ENCODE measurements around the gene NR5A2.

The NR5A2 gene

DNA sequence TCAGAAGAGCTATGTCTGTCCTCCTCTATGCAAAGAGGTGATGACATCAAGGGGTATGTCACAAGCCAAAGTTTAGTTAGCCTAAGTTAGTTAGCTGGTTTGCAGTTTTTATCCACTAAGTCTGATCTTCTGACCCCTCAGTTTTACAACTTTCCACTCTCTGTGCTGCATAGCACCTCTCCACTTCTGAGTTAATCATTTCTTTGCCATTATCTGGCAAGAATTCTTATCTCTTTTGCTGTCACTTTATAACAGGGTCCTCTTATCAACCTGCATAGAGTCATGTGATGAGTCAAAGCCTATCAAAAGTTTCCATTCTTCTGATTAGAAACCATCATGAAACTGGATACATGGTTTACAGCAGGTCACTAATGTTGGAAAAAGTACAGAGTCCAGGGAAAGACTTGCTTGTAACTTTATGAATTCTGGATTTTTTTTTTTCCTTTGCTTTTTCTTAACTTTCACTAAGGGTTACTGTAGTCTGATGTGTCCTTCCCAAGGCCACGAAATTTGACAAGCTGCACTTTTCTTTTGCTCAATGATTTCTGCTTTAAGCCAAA lies at the start of gene NR5A2:
Gene NR5A2, plus strand, starts transcription at position 447 of the 560 bp plus-strand sequence. CDS start 138 bp downstream, outside the sequence.
- no peak for DNase-seq (ENCODE audit: low read depth, low spot score)

DNA sequence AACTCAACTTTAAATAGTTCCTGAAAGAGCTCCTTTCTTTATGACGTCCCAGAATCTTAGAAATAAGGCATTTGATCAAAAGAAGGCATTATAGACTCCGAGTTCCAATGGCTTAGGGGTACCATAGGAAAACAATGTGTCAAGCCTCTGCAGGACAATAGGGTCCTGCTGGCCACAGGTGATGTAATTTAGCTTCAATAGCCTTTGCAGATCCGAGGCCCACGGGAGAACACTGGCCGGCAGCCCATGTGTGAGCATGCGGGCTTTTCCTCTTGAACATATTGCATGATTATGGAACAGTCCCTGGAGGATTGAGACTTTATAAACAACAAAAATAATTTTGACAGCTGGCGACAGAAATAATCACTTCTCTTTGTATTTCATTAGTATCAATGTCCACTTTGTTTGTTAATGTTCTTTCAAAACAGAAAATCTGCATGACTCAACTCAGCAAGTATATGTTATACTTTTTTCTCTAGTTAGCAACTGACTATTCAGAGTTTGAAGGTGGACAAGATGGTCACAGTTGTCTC lies 49.0 kb upstream of the NR5A2 start:
- DNase-seq (ENCODE audit: low read depth, low spot score): no peak

DNA sequence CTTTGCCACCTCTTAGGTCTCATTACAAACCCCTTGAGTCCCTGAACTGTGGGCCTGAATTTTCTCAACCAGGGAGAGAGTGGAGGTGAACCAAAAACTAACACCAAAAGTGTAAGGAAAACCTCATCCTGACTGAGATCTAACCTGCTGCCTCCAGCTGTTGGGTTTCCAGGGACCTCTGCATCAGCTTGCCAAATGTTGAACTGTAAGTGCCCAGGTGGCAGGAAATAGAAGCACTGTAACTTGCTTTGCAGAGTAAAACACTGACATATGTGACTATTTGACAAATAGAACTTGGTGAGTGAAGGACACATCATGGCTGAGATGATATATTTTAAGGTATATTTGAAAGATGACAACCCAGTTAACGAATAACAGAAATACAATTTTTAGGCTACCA lies 48.4 kb upstream of the NR5A2 start:
- no peak for DNase-seq (ENCODE audit: low read depth, low spot score)

DNA sequence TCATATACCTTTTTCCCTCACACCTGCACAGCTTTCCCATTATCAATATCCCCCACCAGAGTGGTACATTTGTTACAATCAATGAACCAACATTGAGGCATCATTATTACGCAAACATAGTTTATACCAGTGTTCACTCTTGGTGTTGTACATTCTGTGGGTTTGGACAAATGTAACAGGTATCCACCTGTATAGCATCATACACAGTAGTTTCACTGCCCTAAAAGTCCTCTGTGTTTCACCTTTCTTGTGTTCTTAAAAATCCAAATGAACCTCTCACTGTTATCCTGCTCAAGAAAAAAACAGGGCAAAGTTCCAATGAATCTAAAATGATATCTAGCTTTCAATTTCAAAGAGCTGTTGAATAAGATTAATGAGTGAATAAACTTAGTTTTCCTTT lies 45.9 kb upstream of the NR5A2 start:
- no peak for DNase-seq (ENCODE audit: low read depth, low spot score)

DNA sequence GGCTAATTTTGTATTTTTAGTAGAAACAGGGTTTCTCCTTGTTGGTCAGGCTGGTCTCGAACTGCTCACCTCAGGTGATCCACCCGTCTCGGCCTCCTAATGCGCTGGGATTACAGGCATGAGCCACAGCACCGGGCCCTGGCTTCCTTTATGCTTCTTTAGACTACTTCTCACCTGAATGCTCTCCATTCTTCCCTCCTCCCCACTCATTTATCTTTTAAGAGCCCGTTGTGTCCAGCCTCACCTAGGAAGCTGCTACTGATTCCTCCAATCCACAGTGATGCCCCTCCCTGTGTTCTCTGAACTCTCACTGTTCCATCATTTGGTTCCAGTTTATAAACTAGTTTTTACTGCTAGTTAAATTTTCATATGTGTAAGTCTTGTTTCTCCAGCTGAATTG lies 44.9 kb upstream of the NR5A2 start:
- DNase-seq (ENCODE audit: low read depth, low spot score): no peak

DNA sequence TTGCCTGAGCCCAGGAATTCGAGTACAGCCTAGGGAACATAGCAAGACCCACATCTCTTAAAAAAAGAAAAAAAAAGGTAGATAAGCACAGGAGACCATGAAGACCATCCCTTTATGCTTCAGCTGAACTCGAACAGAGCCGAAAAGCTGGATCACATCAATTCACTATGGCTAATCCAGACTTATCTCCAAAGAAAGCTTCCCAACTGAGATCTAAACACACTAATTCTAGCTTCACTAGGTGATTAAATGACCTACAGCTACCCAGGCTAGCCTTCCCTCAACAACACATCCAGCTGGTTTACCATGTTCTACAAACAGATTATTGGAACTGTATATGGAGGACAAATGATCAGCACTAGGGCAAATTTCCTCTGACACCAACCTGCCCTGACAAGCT lies 44.0 kb upstream of the NR5A2 start:
- no peak for DNase-seq (ENCODE audit: low read depth, low spot score)

DNA sequence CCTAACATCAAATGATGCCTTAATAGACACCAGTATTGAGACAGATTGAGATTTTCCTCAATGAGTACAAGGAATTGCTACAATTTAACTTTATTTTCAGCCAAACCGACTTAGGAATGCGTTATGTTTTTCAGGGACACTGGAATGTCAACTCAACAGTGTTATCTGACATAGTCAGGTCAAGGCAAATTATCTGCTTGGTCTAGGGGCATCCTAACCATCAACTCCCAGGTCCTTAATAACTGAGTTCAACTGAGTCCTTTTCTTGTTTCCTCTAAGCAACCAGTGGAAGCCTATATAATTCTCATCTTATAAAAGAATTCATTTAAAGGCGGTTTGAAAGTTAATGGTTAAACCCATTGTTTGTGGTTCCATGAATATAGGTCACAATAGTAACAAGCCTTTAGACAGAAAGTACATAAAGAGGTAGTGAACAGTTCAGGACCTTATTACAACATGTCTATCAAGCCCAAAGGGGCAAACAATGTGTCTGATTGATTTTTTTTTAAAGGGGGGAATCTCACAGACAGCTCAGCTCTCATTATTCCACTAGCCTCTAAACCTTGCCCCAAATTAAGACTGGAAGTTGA lies 32.3 kb upstream of the NR5A2 start:
- no peak for DNase-seq (ENCODE audit: low read depth, low spot score)

DNA sequence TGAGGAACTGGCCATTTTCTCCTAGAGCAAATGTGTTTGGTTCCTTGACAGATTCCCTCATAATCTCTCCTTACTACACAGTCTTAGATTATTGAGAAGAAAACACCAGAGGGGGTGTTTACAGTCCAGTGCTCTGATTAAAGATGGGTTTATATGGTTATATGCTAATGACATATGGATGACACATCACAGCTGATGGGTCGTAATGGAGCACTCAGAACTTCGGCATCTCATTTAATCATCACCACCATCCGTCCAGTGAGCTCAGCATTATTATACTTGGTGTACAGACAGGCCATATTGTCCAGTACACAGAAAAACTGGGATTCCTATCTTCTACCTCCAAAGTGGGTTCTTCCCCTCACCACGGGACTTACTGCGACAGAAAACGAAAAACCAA lies 22.3 kb upstream of the NR5A2 start:
- no peak for DNase-seq (ENCODE audit: low read depth, low spot score)

DNA sequence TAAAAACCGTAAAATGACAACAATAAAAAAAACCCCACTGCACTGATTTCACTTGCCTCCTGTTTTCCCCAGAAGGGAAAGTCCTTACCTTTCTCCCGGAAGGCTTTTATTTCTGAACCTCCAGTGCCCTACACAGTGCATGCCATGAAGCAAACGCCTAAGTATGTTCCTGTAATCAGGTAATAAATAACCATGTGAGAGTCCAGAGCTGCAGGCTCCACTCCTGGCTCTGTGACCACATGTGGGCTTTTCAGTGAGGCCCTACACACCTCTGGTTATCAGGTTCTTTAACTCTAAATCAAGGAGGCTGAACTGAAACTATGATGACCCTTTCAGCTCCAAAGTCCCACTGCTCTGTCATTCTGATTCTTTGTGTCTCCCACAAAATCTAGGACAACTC lies 20.8 kb upstream of the NR5A2 start:
- DNase-seq (ENCODE audit: low read depth, low spot score): no peak

DNA sequence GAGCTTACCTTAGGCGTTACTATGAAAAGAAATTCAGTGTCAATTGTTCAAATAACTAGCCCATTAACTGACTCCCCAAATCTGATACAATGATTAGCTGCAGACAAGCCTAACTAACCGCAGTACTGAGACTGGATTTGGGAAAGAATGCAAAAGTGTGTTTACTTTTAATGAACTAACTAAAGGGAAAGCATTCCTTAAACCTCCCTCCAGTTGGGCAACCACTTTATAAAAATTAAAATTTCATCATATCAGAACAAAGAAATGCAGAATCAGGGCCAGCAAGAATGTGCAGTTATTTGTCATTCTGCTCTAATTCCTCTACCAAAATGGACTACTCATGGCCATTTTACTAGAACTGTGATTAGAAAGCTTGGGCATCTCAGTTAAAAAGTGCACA lies 11.7 kb upstream of the NR5A2 start:
- DNase-seq (ENCODE audit: low read depth, low spot score): no peak

DNA sequence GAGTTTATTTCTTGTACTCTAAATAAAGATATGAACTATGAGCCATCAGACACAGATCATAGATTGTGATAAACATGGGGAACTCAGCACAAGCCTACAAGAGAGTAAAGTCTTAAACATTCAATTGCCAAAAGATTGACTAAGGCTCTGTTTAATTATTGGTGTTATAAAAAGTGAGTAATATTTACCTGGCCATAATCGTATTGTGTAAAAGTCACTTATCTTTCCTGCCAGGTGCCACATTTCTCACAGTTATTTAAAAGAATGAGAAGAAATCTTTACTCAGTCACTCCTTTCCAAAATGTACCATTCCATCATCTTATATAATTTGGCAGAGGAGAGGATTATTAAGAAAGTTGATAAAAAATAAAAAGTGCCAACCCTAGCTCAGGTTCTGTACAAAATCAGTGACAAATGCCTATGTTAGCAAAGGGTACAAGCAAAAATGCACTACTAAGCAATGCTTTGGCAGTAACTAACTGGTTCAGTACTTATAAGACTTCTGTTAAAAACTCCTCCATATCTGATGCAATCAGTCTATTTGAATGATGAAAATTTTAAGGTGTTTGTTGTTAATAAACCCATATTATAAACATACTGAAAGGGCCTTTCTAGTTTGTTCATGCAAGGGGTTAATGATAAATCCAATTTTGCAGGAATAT lies 5.8 kb upstream of the NR5A2 start:
- DNase-seq (ENCODE audit: low read depth, low spot score): no peak

DNA sequence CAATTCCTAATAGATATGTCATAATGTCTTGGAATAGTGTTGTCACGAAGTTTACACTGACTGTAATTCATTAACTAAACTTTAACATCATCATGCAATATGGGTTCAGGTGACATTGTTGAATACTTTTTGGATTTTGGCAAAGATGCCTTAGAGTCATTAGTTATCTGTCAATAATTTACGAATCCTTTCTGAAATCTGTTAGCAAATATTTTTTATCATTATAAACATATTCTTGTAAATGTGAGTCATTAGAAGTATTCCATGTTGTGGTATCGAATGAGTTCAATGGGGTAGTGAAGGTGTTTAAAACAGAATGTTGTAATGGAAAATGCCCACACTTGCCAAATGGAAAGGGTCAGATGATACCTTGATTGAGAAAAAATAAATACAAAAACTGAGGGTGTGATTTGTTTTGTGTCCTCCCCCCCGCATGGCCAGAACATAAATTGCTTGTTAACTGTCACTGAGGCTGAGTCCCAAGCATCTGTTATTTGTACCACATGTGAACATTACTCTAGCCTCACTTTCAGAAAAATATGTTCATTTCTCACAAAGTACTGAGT lies 5.2 kb upstream of the NR5A2 start:
- no peak for DNase-seq (ENCODE audit: low read depth, low spot score)

DNA sequence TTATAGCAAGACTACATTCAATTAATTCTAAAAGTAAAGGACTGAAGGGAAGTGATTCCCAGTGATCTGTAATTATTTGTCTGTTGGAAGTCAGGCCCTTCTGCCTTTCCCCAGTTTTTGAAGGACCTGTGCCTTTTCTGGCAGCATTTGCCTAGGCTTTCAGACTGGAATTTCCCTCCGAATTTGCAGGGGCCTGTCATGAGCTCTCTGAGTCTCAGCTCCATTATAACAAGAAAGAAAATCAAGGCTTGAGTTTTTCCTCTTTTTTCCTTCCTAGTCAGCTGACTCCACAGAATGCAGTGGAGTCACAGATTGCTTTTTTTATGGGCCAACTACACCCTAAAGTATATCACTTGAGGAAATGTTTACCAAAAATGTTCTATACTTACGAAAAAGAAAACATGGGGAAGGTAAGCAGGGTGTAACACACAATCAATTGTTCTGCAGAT lies 1.1 kb downstream of the NR5A2 start:
- no peak for DNase-seq (ENCODE audit: low read depth, low spot score)

DNA sequence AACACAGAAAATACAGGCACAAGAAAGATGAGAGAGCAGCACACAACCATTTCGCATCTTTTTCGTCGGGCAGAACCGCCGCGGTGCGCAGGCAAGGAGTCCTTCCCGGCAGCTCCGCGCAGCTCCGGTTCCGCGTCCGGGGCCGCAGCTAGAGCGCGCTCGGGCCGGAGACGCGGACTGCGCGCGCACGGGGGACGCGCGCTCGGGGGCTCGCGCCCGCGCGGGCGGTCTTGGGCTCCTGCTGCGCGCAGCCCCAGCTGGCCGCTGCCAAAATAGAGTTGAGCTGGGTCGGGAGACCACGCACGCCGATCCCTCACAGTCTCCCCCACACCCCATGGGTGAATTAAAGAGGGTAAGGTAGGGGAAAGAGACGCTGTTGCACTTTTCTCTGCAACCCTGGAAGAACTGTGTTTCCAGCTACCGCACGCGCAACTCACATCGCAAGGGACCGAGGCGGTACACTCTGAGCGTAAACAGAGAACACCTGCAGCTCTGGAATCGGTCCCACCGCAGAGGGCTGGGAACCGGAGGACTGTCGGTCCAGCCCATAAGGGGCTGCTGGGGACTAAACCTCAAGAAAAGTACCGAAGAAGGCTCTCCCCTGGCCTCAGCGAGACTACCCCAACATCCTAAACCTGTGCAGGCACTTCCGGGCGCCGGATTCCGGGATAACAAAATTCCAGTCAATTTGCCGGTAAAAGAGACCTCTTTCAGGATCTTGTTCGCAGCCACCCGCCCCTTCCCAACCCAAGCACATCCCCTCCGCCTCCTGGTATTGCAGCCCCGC lies 1.7 kb downstream of the NR5A2 start:
- DNase-seq (ENCODE audit: low read depth, low spot score): no peak

DNA sequence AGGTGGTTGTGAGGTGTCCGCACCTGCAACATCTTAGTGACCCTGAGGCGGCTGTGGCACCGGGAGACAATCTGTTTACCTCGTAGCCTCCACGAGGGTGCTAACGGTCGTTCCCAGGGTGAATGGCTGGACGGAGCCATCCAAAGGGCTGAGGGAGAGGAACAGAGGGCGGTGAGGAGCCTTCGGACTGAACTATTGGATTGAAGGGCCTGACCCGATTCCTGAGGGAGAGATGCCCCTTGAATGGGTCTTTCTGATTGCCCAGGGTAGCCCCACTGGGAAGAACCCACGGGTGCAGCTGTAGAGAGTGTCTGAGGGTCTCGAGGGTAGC lies 2.3 kb downstream of the NR5A2 start:
- DNase-seq (ENCODE audit: low read depth, low spot score): no peak

DNA sequence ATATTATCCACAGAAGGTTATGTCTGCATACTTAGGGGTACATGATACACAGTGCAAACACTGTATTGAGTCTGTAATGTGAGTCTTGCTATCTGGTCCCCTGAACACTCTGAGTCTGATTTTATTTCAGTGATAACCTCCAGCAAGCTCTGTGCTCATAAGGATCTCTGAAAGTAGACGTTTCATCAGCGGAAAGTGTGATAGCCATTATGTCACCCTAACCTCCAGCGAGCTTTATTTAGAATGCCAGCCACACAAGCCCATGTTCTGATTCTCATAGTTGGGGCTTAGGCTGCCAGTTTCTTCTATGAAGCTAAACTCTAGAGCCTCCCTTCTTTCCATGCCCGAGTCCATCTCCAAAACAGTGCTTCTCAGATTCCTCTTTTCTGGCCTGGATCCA lies 3.3 kb downstream of the NR5A2 start:
- no peak for DNase-seq (ENCODE audit: low read depth, low spot score)

DNA sequence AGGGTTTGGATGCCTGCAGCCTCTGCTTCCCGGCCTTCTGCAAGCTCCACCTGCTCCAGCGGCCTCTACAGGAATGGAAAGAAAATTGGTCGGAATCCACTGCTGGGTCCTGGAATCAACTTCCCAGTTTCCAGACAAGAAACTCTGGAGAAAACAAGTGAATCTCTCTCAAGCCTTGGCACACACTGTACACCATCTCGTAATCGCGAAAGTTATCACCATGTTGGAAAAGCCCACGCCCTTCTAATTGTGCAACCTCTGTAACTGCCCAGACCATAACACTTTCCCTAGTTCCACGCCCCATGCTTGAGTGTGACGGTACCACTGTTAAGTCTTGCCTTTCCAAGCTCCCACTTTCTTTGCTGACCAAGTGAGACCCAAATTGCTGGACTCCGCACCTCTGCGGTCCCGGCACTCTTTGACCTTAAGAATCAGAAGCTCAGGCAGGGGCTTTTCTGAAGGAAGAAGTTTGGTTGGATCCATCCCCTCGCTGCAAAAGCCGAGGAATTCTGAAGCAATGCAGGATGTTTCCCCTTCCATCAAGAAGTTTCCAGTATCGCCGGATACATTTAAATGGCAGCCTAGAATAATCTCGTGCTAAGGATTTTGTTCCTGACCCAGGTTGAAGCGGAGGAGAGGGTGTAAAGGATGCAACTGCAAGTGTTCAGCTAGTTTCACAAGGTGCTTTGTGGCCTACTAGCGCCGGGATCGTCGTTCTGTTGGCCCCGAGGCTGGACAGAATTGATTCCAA lies 6.2 kb downstream of the NR5A2 start:
- DNase-seq (ENCODE audit: low read depth, low spot score): no peak

DNA sequence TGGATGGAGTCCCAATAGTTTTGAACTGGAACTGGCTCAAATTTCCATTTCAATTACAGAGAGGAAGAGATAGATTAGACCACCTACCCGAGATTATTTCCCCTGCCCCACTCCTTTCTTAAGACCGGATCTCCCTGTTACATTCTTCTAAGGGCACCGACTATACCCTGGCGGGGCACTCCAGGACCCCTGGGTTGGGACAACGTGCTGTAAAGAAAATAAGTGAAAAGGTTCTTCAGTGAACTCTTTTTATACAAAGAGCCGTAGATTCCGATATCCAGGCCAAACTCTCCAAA lies 6.7 kb downstream of the NR5A2 start:
- DNase-seq (ENCODE audit: low read depth, low spot score): no peak

DNA sequence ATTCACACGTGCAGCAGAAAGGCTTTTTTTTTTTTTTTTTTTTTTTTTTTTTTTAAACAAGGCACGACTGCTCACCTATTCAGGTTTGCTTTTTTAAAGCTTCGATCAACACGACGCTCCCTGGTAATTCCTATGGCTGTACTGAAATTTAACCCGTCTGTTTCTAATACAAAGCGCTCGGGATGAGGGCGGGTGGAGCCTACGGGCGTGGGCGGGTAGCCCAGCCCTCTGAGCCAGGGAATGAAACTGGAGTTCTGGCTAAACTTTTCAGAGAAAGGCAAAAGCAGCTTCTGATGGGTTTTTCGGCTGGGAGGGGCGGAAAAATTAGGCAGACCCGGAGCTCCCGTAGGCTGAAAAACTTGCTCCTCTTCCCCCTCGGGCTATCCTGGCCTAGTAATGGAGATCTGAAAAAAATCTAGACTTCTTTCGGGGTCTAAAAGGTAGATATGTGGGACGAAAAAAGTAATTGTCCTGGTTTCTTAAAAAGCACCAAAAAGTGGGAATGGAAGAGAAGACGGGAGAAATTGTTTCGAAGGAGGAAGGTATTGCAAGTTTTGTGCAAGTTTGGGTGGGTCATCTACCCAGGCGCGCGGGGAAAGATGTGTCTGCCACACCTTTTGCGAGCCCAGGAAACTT lies 7.4 kb downstream of the NR5A2 start:
- no peak for DNase-seq (ENCODE audit: low read depth, low spot score)

DNA sequence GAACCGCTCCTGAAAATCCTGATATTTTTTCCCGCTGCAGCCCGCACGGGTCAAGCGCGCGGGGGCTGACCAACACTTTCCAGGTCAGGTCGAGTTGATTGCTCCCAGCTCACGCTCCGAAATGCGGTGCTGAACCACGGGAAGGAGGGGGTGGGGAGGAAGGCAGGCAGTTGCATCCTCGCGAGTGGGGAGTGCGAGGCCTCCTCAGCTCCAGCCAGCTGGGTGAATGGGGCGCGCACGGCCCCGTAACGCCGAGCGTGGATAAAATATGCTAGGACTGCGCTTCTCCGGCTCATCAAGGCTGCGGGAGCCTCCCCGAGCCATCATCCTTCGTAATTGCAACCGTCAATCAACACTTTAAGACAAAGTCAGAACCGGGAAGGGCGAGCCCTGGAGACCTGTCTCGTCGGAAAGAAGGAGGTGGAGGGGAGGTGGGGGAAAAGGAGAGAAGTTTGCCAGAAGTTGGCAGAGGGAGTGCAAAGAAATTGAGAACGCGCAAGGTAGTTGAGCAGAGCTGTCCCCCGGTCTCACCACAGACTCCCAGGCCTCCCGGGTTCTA lies 8.0 kb downstream of the NR5A2 start:
- DNase-seq (ENCODE audit: low read depth, low spot score): no peak

Data from iPS DF 19.7 (cell line).